HG03432 (cell line): ENCODE data around the gene YWHAH.

Experiments
- ATAC-seq: cut with Tn5 transposase; IDR thresholded peaks from one replicate; pipeline ENCODE4 v1.9.1; 2021; ENCODE audit warnings: mild to moderate bottlenecking, moderate library complexity; ENCODE audit not compliant: unreplicated experiment

Gene YWHAH

GRCh38 chr22:31943978-31944699 lies at the start of gene YWHAH:
Gene YWHAH (plus strand): TSS chr22:31944535. CDS start chr22:31944734, 199 bp downstream.
- ATAC-seq = peak; percentile 73

- no peak for ATAC-seq
Observed at GRCh38 chr22:31895411-31896123, 48.8 kb upstream of the YWHAH start.

- no peak for ATAC-seq
Observed at GRCh38 chr22:31896472-31896871, 47.9 kb upstream of the YWHAH start.

GRCh38 chr22:31897842-31898805 lies 46.2 kb upstream of the YWHAH start:
- ATAC-seq = no peak

- no peak for ATAC-seq
Observed at GRCh38 chr22:31898926-31899325, 45.4 kb upstream of the YWHAH start.

- no peak for ATAC-seq
Observed at GRCh38 chr22:31899669-31900068, 44.7 kb upstream of the YWHAH start.

- no peak for ATAC-seq
Observed at GRCh38 chr22:31901388-31902137, 42.8 kb upstream of the YWHAH start.

GRCh38 chr22:31904651-31905050 lies 39.7 kb upstream of the YWHAH start:
- no peak for ATAC-seq

- ATAC-seq = no peak
Observed at GRCh38 chr22:31905356-31905755, 39.0 kb upstream of the YWHAH start.

- no peak for ATAC-seq
Observed at GRCh38 chr22:31906086-31906485, 38.2 kb upstream of the YWHAH start.

GRCh38 chr22:31906569-31906968 lies 37.8 kb upstream of the YWHAH start:
- no peak for ATAC-seq

- no peak for ATAC-seq
Observed at GRCh38 chr22:31909977-31910376, 34.4 kb upstream of the YWHAH start.

GRCh38 chr22:31911565-31912406 lies 32.5 kb upstream of the YWHAH start:
- ATAC-seq = no peak

- ATAC-seq = no peak
Observed at GRCh38 chr22:31912407-31912743, 32.0 kb upstream of the YWHAH start.

GRCh38 chr22:31915586-31915985 lies 28.7 kb upstream of the YWHAH start:
- ATAC-seq = no peak

GRCh38 chr22:31917227-31917921 lies 27.0 kb upstream of the YWHAH start:
- ATAC-seq = peak; percentile 71

- no peak for ATAC-seq
Observed at GRCh38 chr22:31919730-31920129, 24.6 kb upstream of the YWHAH start.

GRCh38 chr22:31920306-31920705 lies 24.0 kb upstream of the YWHAH start:
- no peak for ATAC-seq

GRCh38 chr22:31921106-31921505 lies 23.2 kb upstream of the YWHAH start:
- ATAC-seq = no peak
